GM21619 (cell line): ENCODE data around the gene SORL1.

Experiments used
- ATAC-seq: cut with Tn5 transposase; IDR thresholded peaks from one replicate; pipeline ENCODE4 v1.9.1; 2021; ENCODE audit not compliant: unreplicated experiment

SORL1 gene

DNA sequence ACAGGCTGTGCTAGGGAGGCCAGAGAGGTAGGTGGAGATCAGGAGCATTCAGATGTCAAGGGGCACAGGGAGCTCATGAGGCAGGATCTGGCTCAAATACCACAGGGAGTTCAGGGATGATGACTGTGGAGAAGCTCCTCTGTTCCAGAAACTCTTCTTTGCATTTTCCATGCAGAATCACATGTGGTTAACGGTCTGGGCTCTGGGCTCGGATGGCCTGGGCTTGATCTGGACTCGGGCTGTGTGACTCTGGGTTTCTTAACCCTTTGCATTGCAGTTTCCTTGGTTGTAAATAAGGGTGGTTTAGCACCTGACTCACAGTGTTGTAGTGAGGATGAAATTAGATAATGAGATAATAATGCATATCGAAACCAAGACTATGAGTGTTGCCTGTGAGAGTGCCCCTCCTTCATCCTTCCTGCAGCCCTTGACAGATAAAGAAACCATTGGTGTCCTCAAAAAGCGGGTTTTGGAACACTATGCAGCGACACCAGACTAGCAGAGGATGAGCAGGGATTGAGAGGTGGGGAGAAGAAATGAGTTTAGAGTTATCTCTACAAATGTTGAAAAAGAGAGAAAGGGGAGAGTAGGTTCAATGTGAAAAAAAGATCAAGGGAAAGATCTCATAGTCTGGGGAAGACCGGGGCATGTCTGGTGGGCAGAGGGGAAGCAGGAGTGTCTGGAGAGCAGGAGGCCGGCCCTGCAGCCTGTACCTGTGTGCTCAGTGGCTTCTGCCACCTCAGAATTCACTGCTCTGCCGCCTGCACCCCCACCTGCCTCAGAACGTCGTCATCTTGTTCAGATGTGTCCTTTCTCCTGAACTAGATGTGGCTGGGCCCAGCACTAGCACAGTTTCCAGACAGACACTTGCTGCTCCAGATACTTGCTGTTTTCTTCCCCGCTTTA is 198.5 kb downstream of the SORL1 start:
- ATAC-seq = peak; percentile 58

DNA sequence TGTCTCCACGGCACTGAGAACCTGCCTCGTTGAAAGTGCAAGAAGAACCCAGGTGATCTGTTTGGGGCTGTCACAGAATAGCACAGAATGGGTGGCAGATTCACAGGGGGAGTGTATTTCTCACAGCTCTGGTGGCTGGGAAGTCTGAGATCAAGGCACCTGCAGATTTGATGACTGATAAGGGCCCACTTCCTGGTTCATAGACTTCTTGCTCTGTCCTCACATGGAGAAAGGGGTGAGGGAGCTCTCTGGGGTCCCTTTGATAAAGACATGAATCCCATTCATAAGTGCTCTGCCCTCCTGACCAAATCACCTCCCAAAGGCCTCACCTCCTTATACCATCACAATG is 199.1 kb downstream of the SORL1 start:
- no peak for ATAC-seq

DNA sequence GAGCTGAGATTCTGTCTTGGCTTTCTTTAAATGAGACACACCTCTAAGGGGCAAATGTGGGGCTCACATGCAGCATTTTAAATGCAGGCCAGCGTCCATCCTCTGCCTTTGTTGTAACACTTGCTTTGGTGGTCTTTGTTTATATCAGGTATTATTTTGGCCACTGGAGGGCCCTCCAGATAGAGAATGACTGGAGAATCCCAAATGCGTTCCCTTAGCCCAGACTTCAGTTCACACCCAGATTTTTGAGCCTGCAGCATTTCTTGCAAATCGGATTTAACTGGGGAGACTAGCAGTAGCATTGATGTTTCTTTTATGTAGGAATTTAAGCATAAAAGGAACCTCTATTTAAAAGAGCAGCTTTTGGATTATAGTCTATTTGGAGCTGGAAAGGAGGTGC is 200.9 kb downstream of the SORL1 start:
- ATAC-seq = no peak

DNA sequence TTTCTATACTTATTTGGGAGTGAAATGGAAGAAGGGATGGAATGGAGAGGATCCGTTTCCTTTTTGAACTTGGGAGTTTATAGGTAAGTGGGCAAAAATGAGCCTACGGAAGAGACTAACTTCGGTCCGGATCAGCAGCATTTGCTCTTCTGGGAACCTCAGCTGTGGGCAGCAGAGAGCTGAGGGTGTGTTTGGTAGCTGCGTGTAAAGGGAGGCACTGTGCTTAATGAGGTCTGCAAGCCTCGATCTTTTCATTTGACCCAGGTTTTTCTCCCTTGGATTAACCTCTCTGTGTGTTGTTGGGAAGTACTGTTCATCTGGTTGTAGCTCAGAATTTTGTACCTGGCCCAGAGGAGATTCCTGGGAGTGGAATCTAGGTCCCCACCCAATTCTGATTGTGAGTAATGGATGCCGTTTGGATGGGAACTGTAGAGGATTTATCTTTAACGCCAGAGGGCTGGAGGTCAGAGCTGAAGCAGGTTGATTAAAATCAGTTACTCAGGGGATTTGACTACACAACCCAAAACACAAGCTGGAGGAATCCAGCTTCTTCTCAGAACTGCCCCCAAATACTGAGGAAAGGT is 202.2 kb downstream of the SORL1 start:
- ATAC-seq = no peak

DNA sequence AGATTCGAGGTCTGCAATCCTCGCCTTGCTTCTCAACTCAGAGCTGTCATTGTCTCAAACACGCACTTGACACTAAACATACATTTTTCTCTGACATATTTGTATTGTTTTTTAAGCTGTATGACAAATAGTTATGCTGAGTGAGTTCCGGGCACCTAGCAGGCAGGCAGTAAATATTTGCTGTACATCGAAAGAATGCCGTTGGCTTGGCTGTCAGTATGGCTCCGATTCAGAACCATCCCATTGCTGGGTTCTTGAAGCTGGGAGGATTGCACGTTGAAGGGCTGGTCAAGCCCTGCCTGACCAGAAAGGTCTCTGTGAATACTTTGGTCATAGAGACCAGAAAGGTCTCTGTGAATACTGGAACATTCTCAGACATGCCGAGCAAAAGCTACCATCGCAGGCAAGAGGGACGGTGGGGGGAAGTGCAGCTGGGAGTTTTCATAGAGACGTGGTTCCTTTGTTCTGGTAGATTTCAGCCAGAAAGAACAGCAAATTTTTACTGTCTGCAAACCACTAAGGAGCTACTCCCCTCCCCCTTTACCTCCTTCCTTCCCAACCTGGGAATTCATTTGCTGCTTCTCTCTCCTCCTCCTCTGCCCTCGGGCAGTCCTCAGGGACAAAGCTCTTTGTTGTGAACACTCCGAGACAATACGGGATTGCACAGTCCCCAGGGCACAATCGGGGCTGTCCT is 202.9 kb downstream of the SORL1 start:
- ATAC-seq = no peak

DNA sequence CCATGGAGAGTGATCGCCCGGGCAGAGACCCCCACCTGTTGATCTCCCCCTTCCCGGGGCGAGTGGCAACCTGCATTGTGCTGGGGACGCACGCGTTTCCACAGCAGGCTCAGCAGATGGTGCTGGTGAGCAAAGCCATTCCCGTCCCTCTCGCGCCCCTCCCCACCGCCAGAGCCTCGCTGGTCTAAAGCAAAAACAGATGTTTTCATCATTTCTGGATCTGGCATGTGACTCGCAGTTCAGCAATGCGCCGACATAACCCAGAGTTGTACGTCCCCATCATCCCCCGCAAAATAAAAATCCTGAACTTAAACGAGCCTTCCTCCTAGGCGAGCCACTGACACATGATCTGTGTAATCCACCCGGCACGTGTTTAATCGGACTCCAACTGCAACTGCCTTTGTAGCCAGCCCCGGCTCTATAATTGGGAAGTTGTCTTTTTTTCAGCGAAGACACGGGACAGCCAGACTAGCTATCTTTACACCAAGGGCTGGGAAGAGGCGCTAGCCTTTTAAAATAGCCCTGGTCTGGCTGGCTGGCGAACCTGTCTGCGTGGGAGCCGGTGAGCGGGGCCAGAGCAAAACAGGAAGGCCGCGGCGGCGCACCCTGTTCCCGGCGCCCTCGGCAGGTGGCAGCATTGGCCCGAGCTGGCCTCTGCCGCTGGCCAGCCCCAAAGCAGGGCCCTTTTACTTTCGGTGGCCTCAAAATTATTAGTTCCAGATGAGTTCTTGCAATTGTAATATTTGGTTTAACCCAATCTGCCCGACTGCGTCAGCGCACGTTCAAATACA is 203.6 kb downstream of the SORL1 start:
- peak; percentile 94 for ATAC-seq

DNA sequence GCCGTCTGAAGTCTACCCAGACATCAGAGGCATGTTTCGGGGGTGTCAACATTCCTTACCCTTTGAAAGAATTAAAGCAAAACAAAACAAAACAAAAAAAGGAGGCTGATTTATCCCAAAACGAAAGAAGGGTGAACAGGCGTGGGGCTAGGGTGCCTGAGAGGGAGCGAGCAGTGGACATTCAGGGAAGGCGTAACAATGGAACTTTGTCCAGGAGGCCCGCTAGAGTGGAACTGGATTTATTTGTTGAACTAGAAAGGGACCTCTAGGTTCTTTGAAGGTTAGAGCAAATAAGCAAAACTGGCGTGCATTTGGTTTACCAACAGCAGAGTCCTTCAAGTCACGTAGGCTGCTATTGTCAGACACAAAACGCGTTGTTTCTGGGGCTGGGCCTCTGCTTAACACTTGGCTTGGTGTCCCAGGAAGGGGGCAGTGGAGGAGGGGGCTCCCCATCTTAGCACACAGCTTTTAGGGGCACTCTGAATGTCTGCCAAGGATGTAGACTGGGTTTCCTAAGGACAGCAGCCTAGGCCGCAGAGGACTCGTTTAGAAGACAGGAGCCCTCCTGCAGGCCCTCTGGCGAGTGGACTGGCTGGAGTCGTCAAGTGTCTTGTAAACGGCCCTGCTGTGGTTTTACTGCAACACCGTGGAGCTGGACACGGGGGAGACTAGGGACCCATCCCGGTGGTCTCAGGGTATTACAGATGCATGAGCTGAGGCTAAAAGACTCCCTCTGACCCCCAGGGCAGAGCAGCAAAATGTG is 204.4 kb downstream of the SORL1 start:
- ATAC-seq = no peak

DNA sequence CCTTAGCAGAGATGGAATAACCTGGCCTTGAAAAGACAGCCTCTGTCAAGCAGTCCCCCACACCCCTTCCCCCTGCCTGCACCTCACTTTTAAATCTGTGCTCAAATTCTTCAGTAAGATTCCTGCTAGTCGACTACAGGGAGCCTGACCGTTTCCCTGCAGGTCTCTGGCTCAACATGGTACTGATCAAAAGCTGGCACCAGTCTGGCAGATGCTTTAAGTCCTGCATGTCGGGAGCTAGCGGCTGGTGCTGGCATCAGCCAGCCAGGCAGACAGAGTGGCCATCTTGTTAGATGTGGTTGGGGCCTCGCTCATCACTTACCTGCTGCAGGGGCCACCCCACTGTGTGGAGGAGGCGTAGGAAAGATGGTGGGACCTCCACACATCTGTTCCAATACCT is 205.0 kb downstream of the SORL1 start:
- ATAC-seq = no peak

DNA sequence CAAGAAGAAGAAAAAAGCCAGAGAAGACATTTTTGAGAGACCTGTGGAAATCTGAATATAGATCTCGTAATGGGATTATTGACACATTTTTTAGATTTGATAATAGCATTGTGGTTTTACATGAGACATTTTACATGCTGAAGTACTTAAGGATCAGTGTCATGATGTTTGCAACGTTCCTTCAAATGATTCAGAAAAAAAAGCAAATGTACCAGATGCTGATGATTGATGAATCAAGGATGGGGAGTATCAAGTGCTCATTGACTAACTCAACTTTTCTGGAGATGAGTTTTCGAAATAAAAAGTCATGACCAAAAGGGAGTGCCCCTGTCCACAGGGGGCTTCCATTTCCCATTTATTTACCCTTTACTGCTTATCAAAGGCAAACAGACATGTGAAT is 207.7 kb downstream of the SORL1 start:
- no peak for ATAC-seq

DNA sequence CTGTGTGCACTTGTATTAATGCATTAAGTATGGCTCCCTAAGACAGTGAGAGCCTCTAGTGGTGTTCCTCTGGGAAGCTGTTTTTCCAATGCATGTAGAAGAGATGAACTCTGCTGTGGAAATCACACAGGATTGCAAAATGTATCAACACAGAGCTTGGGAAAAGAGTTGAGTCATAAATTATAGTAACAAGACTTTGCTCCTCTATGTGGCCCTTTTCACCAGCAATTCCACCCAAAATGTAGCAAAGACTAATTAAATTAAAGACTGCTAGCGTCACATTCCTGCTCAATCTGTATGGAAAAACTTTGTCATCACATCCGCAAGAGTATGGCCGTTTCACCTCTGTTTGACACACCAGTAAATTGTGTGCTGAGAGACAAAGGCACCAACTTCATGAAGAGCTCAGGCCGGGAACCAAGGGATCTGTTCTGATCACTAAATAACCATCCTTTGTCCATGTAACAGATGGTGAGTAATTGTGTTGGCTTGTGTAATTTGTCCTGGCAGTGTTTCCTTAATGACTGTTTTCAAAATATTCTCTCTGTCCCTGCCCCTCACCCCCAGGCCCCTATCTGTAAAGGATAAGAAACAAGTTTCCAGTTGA is 209.9 kb downstream of the SORL1 start:
- no peak for ATAC-seq

DNA sequence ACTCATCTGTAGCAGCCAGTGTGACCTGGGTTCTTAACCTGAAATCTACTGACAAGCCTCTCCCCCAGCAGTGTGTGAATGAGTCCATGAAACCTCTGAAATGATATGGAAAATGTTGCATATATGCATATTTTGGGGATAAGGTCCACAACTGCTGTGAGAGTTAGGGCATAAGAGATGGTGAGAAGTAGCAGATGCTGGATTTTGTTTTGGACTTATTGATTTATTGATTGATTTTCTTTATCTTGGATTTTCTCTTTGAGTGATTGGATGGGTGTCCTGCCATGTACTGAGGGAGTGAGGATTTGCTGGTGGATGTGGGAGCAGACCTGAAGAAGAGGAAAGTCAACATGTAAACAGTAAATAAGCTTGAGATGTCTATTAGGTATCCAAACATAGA is 212.0 kb downstream of the SORL1 start:
- no peak for ATAC-seq

DNA sequence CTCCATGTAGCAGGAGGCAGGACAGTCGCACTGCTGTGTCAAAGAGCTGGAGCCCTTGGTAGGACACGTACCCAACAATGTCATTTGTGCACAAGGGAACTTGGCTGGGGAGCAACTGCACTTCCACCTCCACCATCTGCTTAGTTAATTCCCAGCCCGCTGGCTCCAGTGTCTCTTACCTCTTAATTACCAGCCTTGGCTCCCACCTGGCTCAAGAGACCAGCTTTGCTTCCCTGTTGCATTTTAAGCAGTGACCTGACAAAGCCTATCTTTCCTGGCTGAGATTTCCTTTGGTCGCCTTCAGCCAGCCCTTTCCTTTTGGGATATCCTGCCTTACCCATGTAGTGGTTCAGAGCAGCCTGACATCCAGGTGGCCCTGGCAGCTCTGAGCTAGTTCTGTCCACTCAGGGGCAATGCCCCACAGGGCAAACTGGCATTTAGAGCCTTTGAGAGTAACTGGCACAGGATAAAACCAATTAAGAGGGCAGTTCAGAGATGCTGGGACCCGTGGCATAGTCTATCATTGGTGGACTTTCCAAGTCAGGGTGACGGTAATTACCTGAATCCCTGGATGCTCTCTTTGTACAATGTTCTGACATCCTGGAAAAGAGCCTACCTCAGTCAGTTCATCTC is 213.2 kb downstream of the SORL1 start:
- ATAC-seq = no peak

DNA sequence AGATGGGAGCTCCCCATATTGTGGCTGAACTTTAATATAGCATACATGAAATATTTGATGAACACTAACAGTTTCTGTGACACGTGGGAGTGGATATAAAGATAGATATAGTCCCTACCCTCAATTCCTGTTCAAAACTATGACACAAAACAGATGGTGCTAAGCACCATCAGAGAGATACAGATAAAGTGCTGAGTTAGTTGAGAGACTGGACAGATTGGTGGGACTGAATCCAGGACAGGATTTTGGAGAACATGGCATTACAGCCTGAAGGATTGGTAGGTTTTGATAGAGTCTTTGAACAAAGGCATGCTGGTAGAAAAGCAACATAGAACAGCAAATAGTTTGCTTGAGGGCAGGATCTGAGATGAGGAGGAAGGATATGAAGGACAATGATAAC is 215.7 kb downstream of the SORL1 start:
- no peak for ATAC-seq

DNA sequence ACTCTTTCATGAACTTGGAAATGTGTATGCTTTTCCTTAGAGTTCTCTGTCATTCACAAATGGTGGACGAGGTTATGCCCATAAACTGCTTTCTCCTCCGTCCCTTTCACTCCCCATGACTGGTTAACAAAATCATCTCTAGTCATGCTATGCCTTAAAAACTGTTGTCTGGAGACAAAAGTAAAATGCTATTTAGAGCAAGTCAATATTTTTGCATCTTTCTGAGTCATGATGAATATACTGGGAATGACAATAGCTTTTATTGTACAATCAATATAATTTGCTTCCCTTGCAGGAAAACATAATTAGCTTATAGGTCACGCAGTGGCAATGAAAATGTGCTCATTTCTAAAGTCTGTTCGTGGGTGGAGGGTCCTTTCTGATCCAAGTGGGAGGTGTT is 217.3 kb downstream of the SORL1 start:
- no peak for ATAC-seq

DNA sequence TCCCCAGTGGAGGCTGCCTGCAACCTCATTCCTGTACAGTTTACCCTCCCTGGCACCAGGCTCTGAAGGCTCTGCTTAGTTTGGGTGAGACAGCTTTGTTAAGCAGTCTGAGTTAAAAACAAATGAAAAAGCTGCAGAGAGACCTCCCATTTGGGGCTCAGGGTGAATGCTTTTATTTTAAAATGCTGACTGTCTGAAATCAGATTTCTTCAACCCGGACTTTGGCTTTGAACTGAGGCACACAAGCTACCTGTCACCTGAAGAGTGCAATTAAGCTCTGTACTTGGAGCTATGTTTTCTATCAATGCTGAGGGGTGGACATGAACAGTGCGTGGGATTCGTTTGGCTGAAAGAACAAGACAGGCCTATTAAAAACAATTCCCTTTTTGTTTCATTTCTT is 218.2 kb downstream of the SORL1 start:
- no peak for ATAC-seq

DNA sequence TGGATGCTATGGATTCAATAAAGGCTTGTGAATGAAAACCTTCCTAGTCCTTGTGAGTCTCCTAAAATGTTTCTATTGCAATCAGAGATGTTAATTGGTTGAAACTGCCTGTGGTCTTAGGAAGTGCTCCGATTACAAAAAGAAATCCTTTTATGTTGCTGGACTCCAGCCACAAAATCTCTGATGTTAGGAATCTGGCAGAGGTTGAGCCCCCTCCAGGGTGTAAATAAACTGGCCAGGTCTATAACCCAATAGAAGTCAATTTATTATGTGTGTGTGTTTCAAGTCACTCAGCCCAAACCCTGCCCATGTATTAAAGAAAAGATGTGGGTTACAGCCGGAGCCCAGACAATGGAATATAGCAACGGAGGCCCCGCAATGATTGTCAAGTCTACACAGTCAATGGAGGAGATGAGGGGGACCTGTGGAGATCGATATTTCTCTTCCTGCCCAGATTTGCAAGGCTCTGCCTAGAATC is 218.7 kb downstream of the SORL1 start:
- no peak for ATAC-seq

DNA sequence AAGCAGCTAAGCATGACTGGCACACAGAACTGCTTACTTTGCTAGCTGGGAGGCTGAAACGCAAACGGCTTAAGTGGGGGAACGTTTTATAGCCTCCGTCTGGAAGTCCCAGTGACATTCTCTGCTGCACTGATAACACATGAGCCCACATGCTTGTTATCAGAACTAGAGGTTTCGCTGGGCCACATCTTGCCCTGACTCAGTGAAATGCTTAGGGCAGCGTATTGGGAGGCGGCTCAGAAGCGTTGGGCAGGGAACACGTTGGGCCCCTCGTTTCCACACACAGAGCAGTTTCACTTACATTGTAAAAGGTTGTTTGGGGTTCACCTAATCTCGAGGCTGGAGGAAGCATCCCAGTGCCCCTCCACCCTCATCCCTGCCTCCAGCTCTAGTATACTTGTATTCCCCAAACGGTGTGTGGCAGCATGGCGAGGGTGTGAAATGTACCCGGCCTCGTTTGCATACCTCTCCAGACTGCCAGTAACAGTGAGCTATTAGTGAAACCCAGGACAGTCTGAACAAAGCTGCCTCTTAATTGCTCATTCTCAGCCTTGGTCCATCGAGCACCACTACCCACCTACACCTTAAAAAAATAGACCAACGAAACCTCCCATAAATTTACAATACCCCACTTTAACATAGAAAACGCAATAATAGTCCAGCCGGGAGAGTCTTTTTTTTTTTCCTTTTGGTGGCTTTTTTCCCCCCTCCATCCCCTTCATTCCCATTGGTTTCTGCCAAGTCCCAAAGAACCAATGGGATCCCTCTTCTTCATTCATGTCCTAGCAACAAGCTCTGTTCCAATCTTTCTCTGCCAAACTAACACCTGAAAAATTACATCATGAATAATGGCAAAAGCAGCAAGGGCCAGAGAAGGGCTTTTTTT is 219.4 kb downstream of the SORL1 start:
- ATAC-seq = no peak

DNA sequence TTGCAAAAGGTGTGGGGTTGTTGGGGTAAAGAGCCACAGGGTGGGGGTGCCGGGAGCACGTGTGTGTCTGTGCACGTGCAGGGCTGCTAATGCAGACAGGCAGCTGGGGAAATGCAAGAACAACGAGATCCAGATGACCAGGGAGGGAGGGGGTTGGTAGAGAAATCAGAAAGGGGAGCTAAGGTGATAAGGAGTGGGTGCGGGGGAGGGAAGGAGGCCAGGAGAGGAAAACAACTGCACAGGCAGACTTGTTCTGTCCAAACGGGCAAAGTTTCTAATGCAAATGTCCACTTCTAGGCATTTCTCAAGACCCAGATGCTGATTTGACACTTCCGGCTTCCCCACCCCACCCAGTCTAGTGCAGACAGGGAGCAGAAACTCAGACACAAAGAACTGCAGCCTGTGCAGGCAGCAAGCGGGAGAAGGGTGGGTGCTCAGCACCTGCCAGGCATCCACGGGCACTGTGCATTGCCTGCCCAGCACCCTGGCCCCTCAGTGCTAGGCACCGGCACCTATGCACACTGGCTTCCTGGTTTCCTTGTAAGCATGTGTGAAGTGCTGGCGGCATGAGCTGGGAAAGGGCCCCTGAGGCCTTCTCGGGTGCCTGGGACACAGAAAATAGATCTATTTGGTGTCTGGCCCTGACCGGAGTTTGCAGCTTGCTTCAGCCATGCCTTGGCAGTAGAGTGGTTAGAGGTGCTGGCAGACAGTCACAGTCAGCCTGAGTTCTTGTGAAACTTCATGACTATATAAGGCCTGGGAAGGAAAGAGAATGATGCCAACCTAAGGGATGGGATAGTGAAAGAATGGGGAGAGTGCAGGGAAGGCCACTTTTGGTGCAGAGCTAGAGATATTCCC is 220.7 kb downstream of the SORL1 start:
- no peak for ATAC-seq
